Measurements from ENCODE around the gene TNS2. TPM values are rescaled to one million over a fixed set of nuclear protein-coding genes. Genes with fewer than 3 reads are reported as not detected.
A peak's percentile ranks its signal among the peaks of the same experiment; 100 is the strongest.

TNS2 gene
- total RNA-seq, 4 donors from 2014 or later, result 173 to 226 (median 202) TPM

- peaks cover 61 to 92% (median 89%) of the 10 kb centered on the region in 4 donors for H3K4me1 ChIP-seq
- intact Hi-C loops (cut with DNase I), result no loop called here
Measured at GRCh38 chr12:53047221-53048032, 2.4 kb upstream of the TNS2 start.

GRCh38 chr12:53048033-53048779 is 1.7 kb upstream of the TNS2 start:
- intact Hi-C loops (cut with DNase I), result no loop called here
- Histone ChIP-seq H3K9me3 (no peaks in the 10 kb centered on the region), H3K27me3 (no peaks in the 10 kb centered on the region), H3K4me3 (peak overlapping the region; percentile 76 to 82 (median 79)), H3K36me3 (peaks cover 0 to 11% (median 4%) of the 10 kb centered on the region in 4 donors), H3K4me1 (peaks cover 69 to 92% (median 89%) of the 10 kb centered on the region in 4 donors), H3K27ac (replicated peaks in 1 of 4) (peak overlapping the region; percentile 97 to 99 (median 98))
- no peak for TF ChIP-seq POLR2A (IDR thresholded peaks at IDR 0.05; ENCODE audit: low read depth)
- TF ChIP-seq POLR2AphosphoS5 (IDR thresholded peaks at IDR 0.05), result peak in 1 of 2 donors; percentile 16
- peak in 1 of 3 experiments; percentile 5 for TF ChIP-seq CTCF (IDR thresholded peaks at IDR 0.05)
- 24% methylated on average over 5 of the region's 10 CpGs for WGBS
- DNase-seq (ENCODE audit: extremely low spot score), result no peak

More at GRCh38 chr12:53047221-53048032, 2.4 kb upstream of the TNS2 start:
- DNase-seq (ENCODE audit: extremely low spot score), result peak; percentile 96
- Histone ChIP-seq H3K27ac (replicated peaks in 1 of 4) (peak overlapping the region; percentile 98 to 99 (median 99)), H3K27me3 (no peaks in the 10 kb centered on the region), H3K36me3 (peaks cover 0 to 13% (median 6%) of the 10 kb centered on the region in 4 donors), H3K9me3 (no peaks in the 10 kb centered on the region), H3K4me3 (peak overlapping the region; percentile 76 to 82 (median 79))
- TF ChIP-seq POLR2A (IDR thresholded peaks at IDR 0.05; ENCODE audit: low read depth) (peak; percentile 75), POLR2AphosphoS5 (IDR thresholded peaks at IDR 0.05) (peak in 1 of 2 donors; percentile 33), EP300 (IDR thresholded peaks at IDR 0.05) (no peak), CTCF (IDR thresholded peaks at IDR 0.05) (peak in 2 of 3 experiments; percentile 12 to 45)
- WGBS, result 1% methylated on average over 31 of the region's 94 CpGs

GRCh38 chr12:53048780-53049401 is 974 bp upstream of the TNS2 start:
- 15% methylated on average over 6 of the region's 6 CpGs for WGBS
- TF ChIP-seq POLR2AphosphoS5 (IDR thresholded peaks at IDR 0.05), result peak in 1 of 2 donors; percentile 73
- no peak for TF ChIP-seq CTCF (IDR thresholded peaks at IDR 0.05)
- TF ChIP-seq POLR2A (IDR thresholded peaks at IDR 0.05; ENCODE audit: low read depth), result peak; percentile 17
- H3K36me3 ChIP-seq, result peaks cover 0 to 17% (median 6%) of the 10 kb centered on the region in 4 donors
- H3K4me1 ChIP-seq, result peaks cover 70 to 92% (median 89%) of the 10 kb centered on the region in 4 donors
- peak; percentile 95 for DNase-seq (ENCODE audit: extremely low spot score)
- intact Hi-C loops (cut with DNase I), result no loop called here
- H3K27me3 ChIP-seq, result no peaks in the 10 kb centered on the region
- H3K9me3 ChIP-seq, result no peaks in the 10 kb centered on the region
- H3K27ac ChIP-seq (replicated peaks in 1 of 4), result peak overlapping the region; percentile 97 to 99 (median 98)
- peak overlapping the region; percentile 76 to 82 (median 79) for H3K4me3 ChIP-seq

- peaks cover 2 to 33% (median 13%) of the 10 kb centered on the region in 4 donors for H3K36me3 ChIP-seq
- peak overlapping the region; percentile 76 to 82 (median 79) for H3K4me3 ChIP-seq
- peaks cover 71 to 90% (median 89%) of the 10 kb centered on the region in 4 donors for H3K4me1 ChIP-seq
- DNase-seq (ENCODE audit: extremely low spot score), result no peak
- H3K9me3 ChIP-seq, result no peaks in the 10 kb centered on the region
- no peaks in the 10 kb centered on the region for H3K27me3 ChIP-seq
- TF ChIP-seq CTCF (IDR thresholded peaks at IDR 0.05) (no peak), EP300 (IDR thresholded peaks at IDR 0.05) (no peak), POLR2A (IDR thresholded peaks at IDR 0.05; ENCODE audit: low read depth) (no peak), POLR2AphosphoS5 (IDR thresholded peaks at IDR 0.05) (no peak)
- peak overlapping the region; percentile 97 to 99 (median 98) for H3K27ac ChIP-seq (replicated peaks in 1 of 4)
- WGBS, result 33% methylated on average over 2 of the region's 2 CpGs
- intact Hi-C loops (cut with DNase I), result no loop called here
Measured at GRCh38 chr12:53050426-53051057, 677 bp downstream of the TNS2 start.

All from esophagus muscularis mucosa (tissue), 4 donors.